Measurements from ENCODE around the gene CADM3.

DNA sequence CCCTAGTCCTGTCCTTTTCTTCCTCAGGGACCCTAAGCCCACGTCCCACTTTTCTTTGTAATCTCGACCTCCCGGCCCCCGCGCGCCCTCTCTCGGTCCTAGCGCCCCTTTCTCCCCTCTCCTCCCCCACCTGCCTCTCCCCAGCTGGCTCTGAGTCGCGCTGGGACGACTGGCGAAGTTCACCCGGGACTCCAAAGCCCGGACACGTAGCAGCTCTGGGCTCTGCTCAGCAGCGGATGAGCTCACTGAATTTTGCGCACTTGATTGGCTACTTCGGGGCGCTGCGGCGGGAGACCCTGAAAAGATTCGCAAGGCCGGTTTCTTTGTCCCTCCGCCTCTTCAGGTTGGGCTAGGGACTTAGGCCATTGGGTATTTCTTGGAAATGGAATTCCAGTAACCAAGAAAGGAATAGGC, 17.0 kb downstream of the CADM3 start:
- TF ChIP-seq CTCF (IDR thresholded peaks at IDR 0.05) = no peak
- no peak for TF ChIP-seq POLR2A (IDR thresholded peaks at IDR 0.05)
